A549 (cell line): ENCODE results near the gene MS4A4E.

Experiments used
- EP300 ChIP-seq, 2 experiments: fragments of >200 bp; sonication (Bioruptor Twin); formaldehyde crosslinking; IDR thresholded peaks; 2 replicates in 1 of 2; 3 replicates in 1 of 2; pipeline ENCODE4 v1.6.1; 2016 to 2017
- ESRRA ChIP-seq: fragments of 150-350 bp; IDR thresholded peaks from 2 replicates; pipeline ENCODE4 v1.6.1; 2014; ENCODE audit warnings: mild to moderate bottlenecking, low read length, borderline replicate concordance
- MAFK ChIP-seq: fragments of 450-650 bp; IDR thresholded peaks from 2 replicates; pipeline ENCODE4 v1.6.1; 2014; ENCODE audit not compliant: partially characterized antibody
- MYC ChIP-seq: IDR thresholded peaks from 2 replicates; pipeline ENCODE4 v1.6.1; 2012; ENCODE audit warnings: mild to moderate bottlenecking, inconsistent platforms, low read length, improper control_type of control experiment, borderline replicate concordance
- POLR2A ChIP-seq: IDR thresholded peaks from 2 replicates; pipeline ENCODE4 v1.6.1; 2012; ENCODE audit warnings: mild to moderate bottlenecking, low read length
- RFX5 ChIP-seq: fragments of 450-650 bp; IDR thresholded peaks from 2 replicates; pipeline ENCODE4 v1.7.1; 2014; ENCODE audit warnings: antibody characterized with exemption, mild to moderate bottlenecking, moderate library complexity
- TF ChIP-seq, protein P1 (sequence below): fragments of >200 bp; sonication (Bioruptor Twin); formaldehyde crosslinking; IDR thresholded peaks from 3 replicates; pipeline ENCODE4 v1.6.1; 2016
- TF ChIP-seq, protein P2 (sequence below): fragments of >200 bp; sonication (Bioruptor Twin); formaldehyde crosslinking; IDR thresholded peaks from 3 replicates; pipeline ENCODE4 v1.5.1; 2016
- TF ChIP-seq, protein P3 (sequence below): IDR thresholded peaks from 2 replicates; pipeline ENCODE4 v1.6.1; 2012

DNA sequence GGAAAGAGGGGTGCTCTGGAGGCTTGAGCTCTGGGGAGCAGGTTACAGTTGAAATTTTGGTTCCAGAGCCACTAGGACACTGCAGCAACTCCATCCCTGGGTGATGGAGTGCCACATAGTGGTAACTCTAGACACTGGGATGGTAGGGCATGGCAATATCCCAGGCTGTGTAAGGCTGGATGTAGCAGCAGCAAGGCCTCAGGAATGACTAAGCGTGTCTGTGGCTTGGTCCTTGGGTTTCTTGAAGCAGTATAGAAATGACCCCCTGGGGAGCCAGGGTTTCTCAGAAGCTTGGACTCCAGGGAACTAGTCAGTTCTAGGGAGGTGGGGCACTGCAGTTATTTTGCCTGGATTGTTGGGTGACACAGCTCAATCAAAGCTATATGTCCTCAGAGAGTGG lies 45.6 kb upstream of the MS4A4E start:
- TF ChIP-seq, protein P1, sequence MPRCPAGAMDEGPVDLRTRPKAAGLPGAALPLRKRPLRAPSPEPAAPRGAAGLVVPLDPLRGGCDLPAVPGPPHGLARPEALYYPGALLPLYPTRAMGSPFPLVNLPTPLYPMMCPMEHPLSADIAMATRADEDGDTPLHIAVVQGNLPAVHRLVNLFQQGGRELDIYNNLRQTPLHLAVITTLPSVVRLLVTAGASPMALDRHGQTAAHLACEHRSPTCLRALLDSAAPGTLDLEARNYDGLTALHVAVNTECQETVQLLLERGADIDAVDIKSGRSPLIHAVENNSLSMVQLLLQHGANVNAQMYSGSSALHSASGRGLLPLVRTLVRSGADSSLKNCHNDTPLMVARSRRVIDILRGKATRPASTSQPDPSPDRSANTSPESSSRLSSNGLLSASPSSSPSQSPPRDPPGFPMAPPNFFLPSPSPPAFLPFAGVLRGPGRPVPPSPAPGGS, result no peak
- no peak for TF ChIP-seq ESRRA
- TF ChIP-seq RFX5, result no peak
- no peak for TF ChIP-seq MYC
- TF ChIP-seq, protein P2, sequence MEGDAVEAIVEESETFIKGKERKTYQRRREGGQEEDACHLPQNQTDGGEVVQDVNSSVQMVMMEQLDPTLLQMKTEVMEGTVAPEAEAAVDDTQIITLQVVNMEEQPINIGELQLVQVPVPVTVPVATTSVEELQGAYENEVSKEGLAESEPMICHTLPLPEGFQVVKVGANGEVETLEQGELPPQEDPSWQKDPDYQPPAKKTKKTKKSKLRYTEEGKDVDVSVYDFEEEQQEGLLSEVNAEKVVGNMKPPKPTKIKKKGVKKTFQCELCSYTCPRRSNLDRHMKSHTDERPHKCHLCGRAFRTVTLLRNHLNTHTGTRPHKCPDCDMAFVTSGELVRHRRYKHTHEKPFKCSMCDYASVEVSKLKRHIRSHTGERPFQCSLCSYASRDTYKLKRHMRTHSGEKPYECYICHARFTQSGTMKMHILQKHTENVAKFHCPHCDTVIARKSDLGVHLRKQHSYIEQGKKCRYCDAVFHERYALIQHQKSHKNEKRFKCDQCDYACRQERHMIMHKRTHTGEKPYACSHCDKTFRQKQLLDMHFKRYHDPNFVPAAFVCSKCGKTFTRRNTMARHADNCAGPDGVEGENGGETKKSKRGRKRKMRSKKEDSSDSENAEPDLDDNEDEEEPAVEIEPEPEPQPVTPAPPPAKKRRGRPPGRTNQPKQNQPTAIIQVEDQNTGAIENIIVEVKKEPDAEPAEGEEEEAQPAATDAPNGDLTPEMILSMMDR, result no peak
- no peak for TF ChIP-seq MAFK
- TF ChIP-seq POLR2A, result no peak
- TF ChIP-seq, protein P3, sequence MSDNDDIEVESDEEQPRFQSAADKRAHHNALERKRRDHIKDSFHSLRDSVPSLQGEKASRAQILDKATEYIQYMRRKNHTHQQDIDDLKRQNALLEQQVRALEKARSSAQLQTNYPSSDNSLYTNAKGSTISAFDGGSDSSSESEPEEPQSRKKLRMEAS, result no peak
- no peak for TF ChIP-seq EP300 (IDR thresholded peaks at IDR 0.05)
